Neural cell (in vitro differentiated cells): ENCODE results near the gene TENT5D. TPM values are rescaled to one million over a fixed set of nuclear protein-coding genes. Genes with fewer than 3 reads are reported as not detected.
"Not testable (repeated sequence)": the region's sequence is repeated elsewhere in the genome, so short reads cannot be mapped to it uniquely, and the experiment has no call there.

Experiments
- H2AFZ ChIP-seq: fragments of 200-600, 300-800 bp; sonication (generic), shearing (Covaris generic); 2 replicates; pipeline ENCODE4 v1.6.0; 2014; ENCODE audit warnings: low read depth, mild to moderate bottlenecking, antibody characterized with exemption, low read length, moderate library complexity
- H3F3A ChIP-seq: fragments of 200-600 bp; shearing (Covaris generic); 2 replicates; pipeline ENCODE4 v1.6.1; 2016; ENCODE audit warnings: mild to moderate bottlenecking, moderate library complexity, mixed read lengths, antibody characterized with exemption, low read length; ENCODE audit not compliant: insufficient read depth, poor library complexity, severe bottlenecking
- H3K27ac ChIP-seq: fragments of 200-600, 300-800 bp; sonication (generic), shearing (Covaris generic); 2 replicates; pipeline ENCODE4 v1.5.1; 2014; ENCODE audit warnings: mild to moderate bottlenecking, low read length, moderate library complexity
- H3K27me3 ChIP-seq: fragments of 300-800, 200-600 bp; sonication (generic), shearing (Covaris generic); 2 replicates; pipeline ENCODE4 v1.6.0; 2014; ENCODE audit warnings: mild to moderate bottlenecking, low read depth, low read length, moderate library complexity; ENCODE audit not compliant: insufficient read depth
- H3K36me3 ChIP-seq: fragments of 300-800, 200-600 bp; sonication (generic), shearing (Covaris generic); 2 replicates; pipeline ENCODE4 v1.5.1; 2014; ENCODE audit warnings: mild to moderate bottlenecking, antibody characterized with exemption, low read length, moderate library complexity; ENCODE audit not compliant: insufficient read depth
- H3K4me2 ChIP-seq: fragments of 300-800, 200-600 bp; sonication (generic), shearing (Covaris generic); 2 replicates; pipeline ENCODE4 v1.6.0; 2014; ENCODE audit warnings: mild to moderate bottlenecking, low read length
- H3K4me3 ChIP-seq: fragments of 300-800, 200-600 bp; sonication (generic), shearing (Covaris generic); 2 replicates; pipeline ENCODE4 v1.5.1; 2014; ENCODE audit warnings: mild to moderate bottlenecking, low read length, moderate library complexity
- H3K79me2 ChIP-seq: fragments of 200-600 bp; shearing (Covaris generic); replicated peaks from 2 replicates; pipeline ENCODE4 v1.6.0; 2014; ENCODE audit warnings: mild to moderate bottlenecking, low read length, moderate library complexity; ENCODE audit not compliant: insufficient read depth
- H3K9ac ChIP-seq: fragments of 300-800, 200-600 bp; sonication (generic), shearing (Covaris generic); 2 replicates; pipeline ENCODE4 v1.6.1; 2016; ENCODE audit warnings: mild to moderate bottlenecking, low read length, mixed read lengths
- H3K9me2 ChIP-seq: fragments of 200-600 bp; shearing (Covaris generic); 2 replicates; pipeline ENCODE4 v1.6.1; 2016; ENCODE audit warnings: mild to moderate bottlenecking, low read length, mixed read lengths; ENCODE audit not compliant: insufficient read depth
- H3K9me3 ChIP-seq: fragments of 200-600, 300-800 bp; sonication (generic), shearing (Covaris generic); 2 replicates; pipeline ENCODE4 v1.6.1; 2016; ENCODE audit warnings: mild to moderate bottlenecking, mixed run types, low read length, moderate library complexity, mixed read lengths
- H4K20me1 ChIP-seq: fragments of 200-600 bp; shearing (Covaris generic); 2 replicates; pipeline ENCODE4 v1.6.1; 2016; ENCODE audit warnings: mild to moderate bottlenecking, mixed run types; ENCODE audit not compliant: insufficient read depth
- EP300 ChIP-seq: fragments of 450-650 bp; conservative IDR thresholded peaks from 2 replicates; pipeline ENCODE4 v1.6.1; 2014; ENCODE audit warnings: antibody characterized with exemption, mild to moderate bottlenecking, moderate library complexity; ENCODE audit not compliant: poor library complexity, severe bottlenecking
- EZH2 ChIP-seq: fragments of 200-600, 300-800 bp; shearing (Covaris generic), sonication (generic); IDR thresholded peaks from 2 replicates; pipeline ENCODE4 v1.6.1; 2014; ENCODE audit warnings: antibody characterized with exemption, low read length, borderline replicate concordance, mild to moderate bottlenecking; ENCODE audit not compliant: insufficient read depth, poor library complexity, severe bottlenecking
- MXI1 ChIP-seq: fragments of 450-650 bp; conservative IDR thresholded peaks from 2 replicates; pipeline ENCODE4 v1.6.1; 2014; ENCODE audit warnings: antibody characterized with exemption, mild to moderate bottlenecking; ENCODE audit not compliant: poor library complexity, severe bottlenecking
- POLR2AphosphoS5 ChIP-seq: IDR thresholded peaks from 2 replicates; pipeline ENCODE4 v1.6.1; 2012
- RAD21 ChIP-seq: fragments of 450-650 bp; conservative IDR thresholded peaks from 2 replicates; pipeline ENCODE4 v1.6.1; 2014; ENCODE audit warnings: antibody characterized with exemption, mild to moderate bottlenecking, moderate library complexity
- SMC3 ChIP-seq: fragments of 450-650 bp; conservative IDR thresholded peaks from 2 replicates; pipeline ENCODE4 v1.6.1; 2014; ENCODE audit warnings: antibody characterized with exemption, mild to moderate bottlenecking, moderate library complexity; ENCODE audit not compliant: poor library complexity
- TAF1 ChIP-seq: IDR thresholded peaks from 2 replicates; pipeline ENCODE4 v1.6.1; 2012; ENCODE audit warnings: low read depth
- polyA plus RNA-seq: library from polyadenylated mRNA; depleted of rRNA; stranded (reverse); fragments of >200 nt; gene quantifications from 2 replicates; pipeline ENCODE4 v1.2.3, GENCODE V29; 2014
- TF ChIP-seq, protein P1 (sequence below): IDR thresholded peaks from 2 replicates; pipeline ENCODE4 v1.6.1; 2012; ENCODE audit warnings: borderline replicate concordance
- TF ChIP-seq, protein P2 (sequence below): fragments of 450-650 bp; IDR thresholded peaks from 2 replicates; pipeline ENCODE4 v1.5.1; 2014; ENCODE audit warnings: antibody characterized with exemption, mild to moderate bottlenecking, moderate library complexity; ENCODE audit not compliant: poor library complexity, severe bottlenecking

The TENT5D gene
- polyA plus RNA-seq, 1 donor from 2014 or later = not detected

DNA sequence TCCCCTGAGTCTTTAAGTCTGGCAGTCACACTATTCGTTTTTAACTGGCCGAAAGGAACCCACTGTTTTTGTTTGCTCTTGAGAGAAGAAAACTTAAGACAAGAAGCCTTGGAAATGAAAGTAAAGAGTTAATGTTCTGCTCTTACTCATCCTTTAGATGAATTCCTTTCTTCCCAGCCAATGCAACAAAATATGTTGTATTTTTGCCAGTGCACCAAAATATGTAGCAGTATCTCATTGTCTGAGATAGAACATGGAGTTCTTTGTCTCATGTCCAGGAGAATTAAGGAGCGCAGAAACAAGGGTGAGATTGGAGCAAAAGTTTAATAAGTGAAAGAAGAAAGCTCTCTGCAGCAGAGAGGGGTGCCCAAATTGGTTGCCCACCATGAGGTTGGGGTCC lies 12.2 kb downstream of the TENT5D start:
- H3K27me3 ChIP-seq = no peaks in the 10 kb centered on the region
- H2AFZ ChIP-seq = no peak overlapping the region
- H3K4me3 ChIP-seq = no peak overlapping the region
- TF ChIP-seq POLR2AphosphoS5 (no peak), RAD21 (no peak), MXI1 (no peak), EP300 (no peak), SMC3 (no peak), EZH2 (no peak), TAF1 (no peak)
- TF ChIP-seq, protein P1, sequence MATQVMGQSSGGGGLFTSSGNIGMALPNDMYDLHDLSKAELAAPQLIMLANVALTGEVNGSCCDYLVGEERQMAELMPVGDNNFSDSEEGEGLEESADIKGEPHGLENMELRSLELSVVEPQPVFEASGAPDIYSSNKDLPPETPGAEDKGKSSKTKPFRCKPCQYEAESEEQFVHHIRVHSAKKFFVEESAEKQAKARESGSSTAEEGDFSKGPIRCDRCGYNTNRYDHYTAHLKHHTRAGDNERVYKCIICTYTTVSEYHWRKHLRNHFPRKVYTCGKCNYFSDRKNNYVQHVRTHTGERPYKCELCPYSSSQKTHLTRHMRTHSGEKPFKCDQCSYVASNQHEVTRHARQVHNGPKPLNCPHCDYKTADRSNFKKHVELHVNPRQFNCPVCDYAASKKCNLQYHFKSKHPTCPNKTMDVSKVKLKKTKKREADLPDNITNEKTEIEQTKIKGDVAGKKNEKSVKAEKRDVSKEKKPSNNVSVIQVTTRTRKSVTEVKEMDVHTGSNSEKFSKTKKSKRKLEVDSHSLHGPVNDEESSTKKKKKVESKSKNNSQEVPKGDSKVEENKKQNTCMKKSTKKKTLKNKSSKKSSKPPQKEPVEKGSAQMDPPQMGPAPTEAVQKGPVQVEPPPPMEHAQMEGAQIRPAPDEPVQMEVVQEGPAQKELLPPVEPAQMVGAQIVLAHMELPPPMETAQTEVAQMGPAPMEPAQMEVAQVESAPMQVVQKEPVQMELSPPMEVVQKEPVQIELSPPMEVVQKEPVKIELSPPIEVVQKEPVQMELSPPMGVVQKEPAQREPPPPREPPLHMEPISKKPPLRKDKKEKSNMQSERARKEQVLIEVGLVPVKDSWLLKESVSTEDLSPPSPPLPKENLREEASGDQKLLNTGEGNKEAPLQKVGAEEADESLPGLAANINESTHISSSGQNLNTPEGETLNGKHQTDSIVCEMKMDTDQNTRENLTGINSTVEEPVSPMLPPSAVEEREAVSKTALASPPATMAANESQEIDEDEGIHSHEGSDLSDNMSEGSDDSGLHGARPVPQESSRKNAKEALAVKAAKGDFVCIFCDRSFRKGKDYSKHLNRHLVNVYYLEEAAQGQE = no peak
- TF ChIP-seq, protein P2, sequence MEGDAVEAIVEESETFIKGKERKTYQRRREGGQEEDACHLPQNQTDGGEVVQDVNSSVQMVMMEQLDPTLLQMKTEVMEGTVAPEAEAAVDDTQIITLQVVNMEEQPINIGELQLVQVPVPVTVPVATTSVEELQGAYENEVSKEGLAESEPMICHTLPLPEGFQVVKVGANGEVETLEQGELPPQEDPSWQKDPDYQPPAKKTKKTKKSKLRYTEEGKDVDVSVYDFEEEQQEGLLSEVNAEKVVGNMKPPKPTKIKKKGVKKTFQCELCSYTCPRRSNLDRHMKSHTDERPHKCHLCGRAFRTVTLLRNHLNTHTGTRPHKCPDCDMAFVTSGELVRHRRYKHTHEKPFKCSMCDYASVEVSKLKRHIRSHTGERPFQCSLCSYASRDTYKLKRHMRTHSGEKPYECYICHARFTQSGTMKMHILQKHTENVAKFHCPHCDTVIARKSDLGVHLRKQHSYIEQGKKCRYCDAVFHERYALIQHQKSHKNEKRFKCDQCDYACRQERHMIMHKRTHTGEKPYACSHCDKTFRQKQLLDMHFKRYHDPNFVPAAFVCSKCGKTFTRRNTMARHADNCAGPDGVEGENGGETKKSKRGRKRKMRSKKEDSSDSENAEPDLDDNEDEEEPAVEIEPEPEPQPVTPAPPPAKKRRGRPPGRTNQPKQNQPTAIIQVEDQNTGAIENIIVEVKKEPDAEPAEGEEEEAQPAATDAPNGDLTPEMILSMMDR = no peak
- no peaks in the 10 kb centered on the region for H3K9me2 ChIP-seq
- H3K36me3 ChIP-seq = no peaks in the 10 kb centered on the region
- no peaks in the 10 kb centered on the region for H3F3A ChIP-seq
- no peak overlapping the region for H3K27ac ChIP-seq
- no peak overlapping the region for H3K4me2 ChIP-seq
- no peak overlapping the region for H3K9ac ChIP-seq
- no peaks in the 10 kb centered on the region for H3K79me2 ChIP-seq
- no peaks in the 10 kb centered on the region for H4K20me1 ChIP-seq
- H3K9me3 ChIP-seq = no peaks in the 10 kb centered on the region

DNA sequence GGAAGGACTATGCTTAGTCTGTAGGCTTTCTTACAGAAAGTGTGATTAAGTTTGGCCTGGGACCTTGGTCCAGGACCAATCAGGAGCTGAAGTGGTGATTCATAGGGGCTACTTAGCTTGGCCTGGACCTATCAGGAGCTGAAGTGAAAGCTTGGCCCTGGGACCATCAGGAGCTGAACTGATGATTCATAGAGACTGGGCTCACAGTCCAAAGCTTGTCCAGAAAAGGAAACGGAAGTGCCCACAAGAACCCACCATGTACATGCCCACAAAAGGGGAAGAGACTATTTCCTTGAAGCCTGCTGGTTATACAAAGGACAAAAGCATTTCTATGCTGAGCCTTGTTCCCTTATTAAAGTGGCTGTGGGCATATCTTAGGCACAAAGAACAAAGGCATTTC lies 12.6 kb downstream of the TENT5D start:
- Histone ChIP-seq H3K9me2 (no peaks in the 10 kb centered on the region), H3K27me3 (no peaks in the 10 kb centered on the region), H3K36me3 (no peaks in the 10 kb centered on the region), H3K79me2 (no peaks in the 10 kb centered on the region), H3K9ac (no peak overlapping the region), H3K4me2 (no peak overlapping the region), H3K9me3 (no peaks in the 10 kb centered on the region), H3K27ac (no peak overlapping the region), H3F3A (no peaks in the 10 kb centered on the region), H4K20me1 (no peaks in the 10 kb centered on the region), H3K4me3 (no peak overlapping the region), H2AFZ (no peak overlapping the region)
- TF ChIP-seq MXI1 = no peak
- no peak for TF ChIP-seq EZH2
- TF ChIP-seq RAD21 = no peak
- no peak for TF ChIP-seq TAF1

DNA sequence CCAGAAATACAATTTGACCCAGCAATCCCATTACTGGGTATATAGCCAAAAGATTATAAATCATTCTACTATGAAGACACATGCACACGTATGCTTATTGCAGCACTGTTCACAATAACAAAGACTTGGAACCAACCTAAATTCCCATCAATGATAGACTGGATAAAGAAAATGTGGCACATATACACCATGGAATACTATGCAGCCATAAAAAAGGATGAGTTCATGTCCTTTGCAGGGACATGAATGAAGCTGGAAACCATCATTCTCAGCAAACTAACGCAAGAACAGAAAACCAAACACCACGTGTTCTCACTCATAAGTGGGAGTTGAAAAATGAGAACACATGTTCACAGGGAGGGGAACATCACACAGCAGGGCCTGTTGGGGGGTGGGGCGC lies 47.9 kb downstream of the TENT5D start:
- not testable (repeated sequence) for H3K27me3 ChIP-seq, H3K9ac ChIP-seq, H4K20me1 ChIP-seq, H3K9me2 ChIP-seq, H3K4me3 ChIP-seq, H3K79me2 ChIP-seq, H2AFZ ChIP-seq, H3K27ac ChIP-seq, H3K36me3 ChIP-seq, H3F3A ChIP-seq, H3K9me3 ChIP-seq, H3K4me2 ChIP-seq
